Activated CD8-positive, alpha-beta T cell treated with anti-CD3 and anti-CD28 coated beads for 36 hours (primary cell): ENCODE data around the gene RNF44. TPM values are rescaled to one million over a fixed set of nuclear protein-coding genes. Genes with fewer than 3 reads are reported as not detected.

Experiments
- ATAC-seq: fragments of 200-7000 bp; cut with Tn5 transposase; one replicate; pipeline ENCODE4 v1.10.0; 2021; ENCODE audit warnings: mild to moderate bottlenecking, moderate library complexity
- CTCF ChIA-PET: fragments of 350-600 bp; sonication (Branson Sonifier 250); formaldehyde crosslinking; loops from one replicate; lab custom pipeline; 2021; ENCODE audit warnings: antibody characterized with exemption; lab: Charles Lee
- POLR2A ChIA-PET: fragments of 350-600 bp; sonication (Branson Sonifier 250); formaldehyde crosslinking; loops from one replicate; lab custom pipeline; 2021; ENCODE audit warnings: antibody characterized with exemption; lab: Charles Lee
- DNase-seq: peaks from one replicate; pipeline ENCODE4 v3.0.0-alpha.2; 2020
- H3K27ac Mint-ChIP-seq: one replicate; pipeline ENCODE4 v1.8.0; 2021; ENCODE audit warnings: mild to moderate bottlenecking, mixed read lengths
- H3K27me3 Mint-ChIP-seq: one replicate; pipeline ENCODE4 v1.8.0; 2021; ENCODE audit warnings: mixed read lengths
- H3K36me3 Mint-ChIP-seq: one replicate; pipeline ENCODE4 v1.8.0; 2021; ENCODE audit warnings: low read depth, mixed read lengths
- H3K4me1 Mint-ChIP-seq: one replicate; pipeline ENCODE4 v1.8.0; 2021; ENCODE audit warnings: low read depth, mixed read lengths
- H3K4me3 Mint-ChIP-seq: one replicate; pipeline ENCODE4 v1.8.0; 2021; ENCODE audit warnings: mild to moderate bottlenecking, moderate library complexity, mixed read lengths
- H3K9me3 Mint-ChIP-seq: one replicate; pipeline ENCODE4 v1.8.0; 2021; ENCODE audit warnings: mixed read lengths
- CTCF ChIP-seq: fragments of 200-600 bp; IDR thresholded peaks from one replicate; pipeline ENCODE4 v1.8.0; 2022; ENCODE audit warnings: antibody characterized with exemption, mild to moderate bottlenecking
- intact Hi-C: fragments of 100-400 bp; cut with micrococcal nuclease; formaldehyde crosslinking; loops from one replicate; pipeline ENCODE4 v1.10.0; 2022
- total RNA-seq, 2 experiments: library from RNA; stranded (reverse); gene quantifications; one replicate each; pipeline ENCODE4 v1.2.3, GENCODE V29; 2021

Gene RNF44
- total RNA-seq, 2 experiments from 2014 or later, result 55.3 to 62.7 TPM

GRCh38 chr5:176573564-176574296, 36.5 kb upstream of the RNF44 start:
- Mint-ChIP-seq H3K36me3 (no peaks in the 10 kb centered on the region), H3K9me3 (no peaks in the 10 kb centered on the region), H3K27ac (no peak overlapping the region), H3K4me1 (no peaks in the 10 kb centered on the region), H3K27me3 (no peaks in the 10 kb centered on the region), H3K4me3 (no peak overlapping the region)
- ChIA-PET CTCF (interaction anchor here (0.6 to 2.4 kb wide), 32 partner anchors 10 to 367 kb away, joined by 3 to 9 read pairs (median 3); partner anchors contain the start of genes EIF4E1B, RNF44, SNCB and TSPAN17), POLR2A (interaction anchor here (1.2 kb wide), 1 partner anchor 37 kb away, joined by 3 read pairs; the partner anchor contains the start of gene RNF44)
- DNase-seq (peak; percentile 86), ATAC-seq (peak; percentile 95)
- intact Hi-C loops, result no loop called here
- peak; percentile 82 for TF ChIP-seq CTCF

- no peak for DNase-seq
- POLR2A ChIA-PET, result no interaction called here
- intact Hi-C loops, result no loop called here
- no peaks in the 10 kb centered on the region for H3K9me3 Mint-ChIP-seq
- no peak overlapping the region for H3K4me3 Mint-ChIP-seq
- no peaks in the 10 kb centered on the region for H3K4me1 Mint-ChIP-seq
- H3K36me3 Mint-ChIP-seq, result no peaks in the 10 kb centered on the region
- H3K27me3 Mint-ChIP-seq, result no peaks in the 10 kb centered on the region
- ATAC-seq, result no peak
- H3K27ac Mint-ChIP-seq, result no peak overlapping the region
- CTCF ChIA-PET, result interaction anchor here (1.2 to 1.7 kb wide), 3 partner anchors 60 to 153 kb away, joined by 4 to 9 read pairs (median 5); partner anchors contain the start of genes EIF4E1B and SNCB
- no peak for TF ChIP-seq CTCF
Observed at GRCh38 chr5:176570044-176570443, 32.8 kb upstream of the RNF44 start.

GRCh38 chr5:176568657-176569056, 31.5 kb upstream of the RNF44 start:
- H3K27ac Mint-ChIP-seq, result no peak overlapping the region
- intact Hi-C loops, result no loop called here
- H3K4me3 Mint-ChIP-seq, result no peak overlapping the region
- no peaks in the 10 kb centered on the region for H3K9me3 Mint-ChIP-seq
- POLR2A ChIA-PET, result interaction anchor here (0.8 to 1.1 kb wide), 2 partner anchors 10 to 26 kb away, joined by 3 read pairs; no protein-coding TSS in a partner anchor
- H3K4me1 Mint-ChIP-seq, result no peaks in the 10 kb centered on the region
- no peaks in the 10 kb centered on the region for H3K36me3 Mint-ChIP-seq
- CTCF ChIA-PET, result no interaction called here
- DNase-seq, result no peak
- no peak for ATAC-seq
- no peak for TF ChIP-seq CTCF
- H3K27me3 Mint-ChIP-seq, result no peaks in the 10 kb centered on the region

- ChIA-PET POLR2A (no interaction called here), CTCF (interaction anchor here (1.2 kb wide), 1 partner anchor 9 kb away, joined by 3 read pairs; no protein-coding TSS in a partner anchor)
- Mint-ChIP-seq H3K4me1 (peaks cover 16% of the 10 kb centered on the region), H3K27ac (no peak overlapping the region), H3K9me3 (no peaks in the 10 kb centered on the region), H3K4me3 (no peak overlapping the region), H3K27me3 (peaks cover 3% of the 10 kb centered on the region), H3K36me3 (no peaks in the 10 kb centered on the region)
- DNase-seq (no peak), ATAC-seq (no peak)
- intact Hi-C loops, result no loop called here
- no peak for TF ChIP-seq CTCF
Observed at GRCh38 chr5:176565760-176566288, 28.6 kb upstream of the RNF44 start.

GRCh38 chr5:176564002-176564401, 26.8 kb upstream of the RNF44 start:
- ChIA-PET POLR2A (no interaction called here), CTCF (interaction anchor here (1.4 to 2.1 kb wide), 3 partner anchors 11 to 94 kb away, joined by 3 to 5 read pairs (median 4); no protein-coding TSS in a partner anchor)
- intact Hi-C loops, result no loop called here
- Mint-ChIP-seq H3K4me1 (peaks cover 28% of the 10 kb centered on the region), H3K4me3 (no peak overlapping the region), H3K27ac (no peak overlapping the region), H3K27me3 (peaks cover 3% of the 10 kb centered on the region), H3K36me3 (no peaks in the 10 kb centered on the region), H3K9me3 (no peaks in the 10 kb centered on the region)
- DNase-seq (no peak), ATAC-seq (no peak)
- no peak for TF ChIP-seq CTCF
